Measurements from ENCODE around the gene IRX2. TPM values are rescaled to one million over a fixed set of nuclear protein-coding genes. Genes with fewer than 3 reads are reported as not detected.

IRX2 gene
- total RNA-seq, 4 donors from 2014 or later = 2.5 to 7.6 (median 5.5) TPM

DNA sequence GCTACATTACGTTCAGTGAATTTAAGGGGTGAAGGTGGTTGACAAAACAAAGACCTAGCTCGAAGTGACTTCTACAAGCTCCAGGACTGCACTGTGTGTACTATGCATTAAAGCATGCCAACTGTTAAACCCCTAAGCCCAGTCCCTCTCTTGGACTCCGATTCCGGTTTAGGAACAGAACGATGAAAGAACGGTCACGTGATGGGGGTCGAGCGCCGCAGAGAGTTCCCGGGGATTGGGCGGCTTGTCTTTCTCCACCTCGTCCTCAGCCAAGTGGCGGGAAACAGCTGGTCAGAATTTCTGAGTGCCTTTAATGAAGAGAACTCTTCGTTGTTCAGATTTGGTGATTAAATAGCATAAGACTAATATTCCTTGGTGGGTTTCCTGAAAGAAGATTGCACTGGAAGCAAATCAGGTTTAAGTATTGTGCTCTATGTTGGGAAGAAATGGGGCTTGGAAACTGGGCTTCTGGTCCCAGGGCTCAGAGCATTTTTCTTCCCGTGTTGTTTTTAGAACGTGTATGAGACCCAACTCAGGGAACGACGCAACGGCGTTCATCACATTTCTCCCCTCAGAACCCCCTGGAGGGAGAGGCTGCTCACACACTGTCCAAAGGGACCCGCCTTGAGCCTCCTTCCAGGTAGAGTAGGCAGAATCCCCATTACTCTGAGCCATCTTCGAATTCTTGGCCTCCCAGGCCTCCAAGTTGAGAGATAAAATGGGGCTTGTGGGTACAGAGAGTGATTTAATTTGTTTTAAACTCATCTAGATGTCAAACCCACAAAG is 25.3 kb downstream of the IRX2 start:
- Histone ChIP-seq H3K4me3 (replicated peaks in 1 of 3) (no peak overlapping the region), H3K27ac (no peak overlapping the region), H3K36me3 (no peaks in the 10 kb centered on the region), H3K4me1 (no peaks in the 10 kb centered on the region), H3K27me3 (no peaks in the 10 kb centered on the region), H3K9me3 (no peaks in the 10 kb centered on the region)
- intact Hi-C loops (cut with DNase I) = no loop called here
- TF ChIP-seq CTCF (IDR thresholded peaks at IDR 0.05) (no peak), POLR2A (IDR thresholded peaks at IDR 0.05) (no peak)
- 84 to 85% methylated on average over 23 of the region's 23 CpGs for WGBS, 2 donors
- DNase-seq = no peak

GRCh38 chr5:2724831-2725230 is 26.6 kb downstream of the IRX2 start:
- 85 to 91% methylated on average over 5 of the region's 5 CpGs for WGBS, 2 donors
- no peaks in the 10 kb centered on the region for H3K9me3 ChIP-seq

GRCh38 chr5:2724031-2724581 is 27.4 kb downstream of the IRX2 start:
- H3K36me3 ChIP-seq = no peaks in the 10 kb centered on the region
- no peak overlapping the region for H3K4me3 ChIP-seq (replicated peaks in 1 of 3)
- no peaks in the 10 kb centered on the region for H3K4me1 ChIP-seq
- 86% methylated on average over 12 of the region's 12 CpGs for WGBS, 2 donors
- H3K27ac ChIP-seq = no peak overlapping the region
- intact Hi-C loops (cut with DNase I) = no loop called here
- H3K27me3 ChIP-seq = no peaks in the 10 kb centered on the region
- no peak for DNase-seq
- no peaks in the 10 kb centered on the region for H3K9me3 ChIP-seq
- TF ChIP-seq CTCF (IDR thresholded peaks at IDR 0.05) (no peak), POLR2A (IDR thresholded peaks at IDR 0.05) (no peak)

More at GRCh38 chr5:2724831-2725230, 26.6 kb downstream of the IRX2 start:
- H3K4me3 ChIP-seq (replicated peaks in 1 of 3) = no peak overlapping the region
- no peak overlapping the region for H3K27ac ChIP-seq
- TF ChIP-seq POLR2A (IDR thresholded peaks at IDR 0.05) (no peak), CTCF (IDR thresholded peaks at IDR 0.05) (no peak)
- H3K4me1 ChIP-seq = no peaks in the 10 kb centered on the region
- no peaks in the 10 kb centered on the region for H3K27me3 ChIP-seq
- H3K36me3 ChIP-seq = no peaks in the 10 kb centered on the region
- intact Hi-C loops (cut with DNase I) = no loop called here
- DNase-seq = no peak

- 75 to 84% methylated on average over 5 to 7 of the region's 7 CpGs for WGBS, 2 donors
- intact Hi-C loops (cut with DNase I) = no loop called here
- H3K27me3 ChIP-seq = no peaks in the 10 kb centered on the region
Observed at GRCh38 chr5:2722901-2723300, 28.6 kb downstream of the IRX2 start.

More at GRCh38 chr5:2722901-2723300, 28.6 kb downstream of the IRX2 start:
- TF ChIP-seq CTCF (IDR thresholded peaks at IDR 0.05) = no peak
- no peak for TF ChIP-seq POLR2A (IDR thresholded peaks at IDR 0.05)
- Histone ChIP-seq H3K27ac (no peak overlapping the region), H3K4me3 (replicated peaks in 1 of 3) (no peak overlapping the region), H3K36me3 (no peaks in the 10 kb centered on the region), H3K4me1 (no peaks in the 10 kb centered on the region), H3K9me3 (no peaks in the 10 kb centered on the region)
- no peak for DNase-seq
